ENCODE data around the gene ECHS1. TPM values are rescaled to one million over a fixed set of nuclear protein-coding genes. Genes with fewer than 3 reads are reported as not detected.

Gene ECHS1
- total and polyA plus RNA-seq, 2 donors (not counting 1 experiment from before 2014, with no cell fraction given), result 19.3 to 29.5 TPM

DNA sequence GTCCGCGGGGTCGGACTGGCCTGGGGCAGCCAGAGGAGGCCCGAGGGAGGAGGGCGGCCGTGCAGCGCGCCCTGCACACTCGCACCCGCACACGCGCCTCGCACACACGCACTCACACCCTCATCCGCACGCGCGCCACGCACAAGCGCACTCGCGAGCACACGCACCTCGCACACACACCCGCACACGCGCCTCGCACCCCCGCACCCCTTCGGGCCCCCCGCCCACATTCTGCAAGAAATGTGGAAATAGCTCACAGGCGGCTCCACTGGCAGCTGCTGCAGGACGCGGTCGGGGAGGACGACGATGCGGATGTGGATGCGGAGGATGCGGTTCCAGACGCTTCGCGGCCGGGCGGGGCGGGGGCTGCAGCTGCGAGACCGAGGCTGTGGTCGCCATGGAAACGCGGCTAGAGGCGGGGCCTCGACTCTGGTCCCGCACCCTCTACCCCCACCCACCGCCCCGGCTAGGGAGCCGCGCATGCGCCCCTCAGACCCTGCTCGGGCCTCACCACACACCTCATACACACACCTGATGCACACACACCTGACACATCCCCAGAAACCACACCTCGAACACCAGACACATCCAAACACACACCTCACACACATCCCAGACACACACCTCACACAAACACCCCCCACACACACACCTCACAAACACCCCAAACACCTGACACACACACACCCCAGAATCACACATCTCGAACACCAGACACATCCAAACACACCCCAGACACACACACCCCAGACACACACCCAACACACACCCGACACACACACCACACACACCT lies 36.4 kb downstream of the ECHS1 start, which contains the start of gene CALY:
CALY (minus strand) TSS at position 320 of the 793 bp plus-strand sequence. CDS start 7,907 bp downstream, outside the sequence.
- CTCF ChIA-PET, result no interaction called here
- Histone ChIP-seq H4K20me1 (ENCODE audit: control insufficient read depth, insufficient read depth, low read length, poor library complexity, severe bottlenecking) (no peaks in the 10 kb centered on the region), H3K4me2 (replicated peaks; ENCODE audit: low read depth, low read length, poor library complexity, severe bottlenecking) (peak within 1 kb of the TSS; percentile 98), H3K27ac (ENCODE audit: low read length in 2 of 2) (no peak within 1 kb of the TSS), H2AFZ (ENCODE audit: insufficient read depth, low read depth, low read length, poor library complexity, severe bottlenecking) (peak within 1 kb of the TSS; percentile 55), H3K27me3 (replicated peaks in 1 of 4; ENCODE audit: control extremely low read depth in 1 of 4, control insufficient read depth in 3 of 4, insufficient read depth in 4 of 4, low read length in 3 of 4) (peaks cover 0 to 60% (median 37%) of the 10 kb centered on the region in 4 experiments), H3K9ac (ENCODE audit: low read length) (peak within 1 kb of the TSS; percentile 65), H3K9me3 (ENCODE audit: control extremely low read depth in 1 of 3, control insufficient read depth in 2 of 3, insufficient read depth in 1 of 3, low read length in 2 of 3) (peaks cover 0 to 26% (median 0%) of the 10 kb centered on the region in 3 donors), H3K79me2 (ENCODE audit: control insufficient read depth, insufficient read depth, low read length) (no peaks in the 10 kb centered on the region), H3K4me1 (ENCODE audit: control insufficient read depth in 2 of 2, insufficient read depth in 2 of 2, low read length in 2 of 2) (peaks cover 35 to 44% of the 10 kb centered on the region in 2 donors), H3K36me3 (replicated peaks in 1 of 2; ENCODE audit: control extremely low read depth in 1 of 2, control insufficient read depth in 1 of 2, extremely low read depth in 1 of 2, insufficient read depth in 2 of 2, low read length in 1 of 2) (no peaks in the 10 kb centered on the region), H3K4me3 (ENCODE audit: control extremely low read depth in 1 of 5, extremely low read depth in 1 of 5, insufficient read depth in 1 of 5, low read depth in 2 of 5, low read length in 4 of 5) (peak within 1 kb of the TSS in 4 of 5 experiments; percentile 40 to 51 (median 46))
- peaks cover 10% of the 10 kb centered on the region for H3K4me1 Mint-ChIP-seq
- H3K4me3 Mint-ChIP-seq, result peak within 1 kb of the TSS; percentile 93
- H3K27ac Mint-ChIP-seq, result peak within 1 kb of the TSS; percentile 70
- ATAC-seq (ENCODE audit: low read depth) (peak; percentile 34), DNase-seq (peak; percentile 81)
- peaks cover 18% of the 10 kb centered on the region for H3K27me3 Mint-ChIP-seq
- POLR2A ChIA-PET, result interaction anchor here (0.8 kb wide), 1 partner anchor 733 kb away, joined by 3 read pairs; no protein-coding TSS in a partner anchor
- intact Hi-C loops (cut with micrococcal nuclease), result no loop called here
- TF ChIP-seq EZH2 (IDR thresholded peaks at IDR 0.05; ENCODE audit: borderline replicate concordance, insufficient read depth, low read depth, low read length, poor library complexity, severe bottlenecking), result peak; percentile 47
- TF ChIP-seq, protein P1, sequence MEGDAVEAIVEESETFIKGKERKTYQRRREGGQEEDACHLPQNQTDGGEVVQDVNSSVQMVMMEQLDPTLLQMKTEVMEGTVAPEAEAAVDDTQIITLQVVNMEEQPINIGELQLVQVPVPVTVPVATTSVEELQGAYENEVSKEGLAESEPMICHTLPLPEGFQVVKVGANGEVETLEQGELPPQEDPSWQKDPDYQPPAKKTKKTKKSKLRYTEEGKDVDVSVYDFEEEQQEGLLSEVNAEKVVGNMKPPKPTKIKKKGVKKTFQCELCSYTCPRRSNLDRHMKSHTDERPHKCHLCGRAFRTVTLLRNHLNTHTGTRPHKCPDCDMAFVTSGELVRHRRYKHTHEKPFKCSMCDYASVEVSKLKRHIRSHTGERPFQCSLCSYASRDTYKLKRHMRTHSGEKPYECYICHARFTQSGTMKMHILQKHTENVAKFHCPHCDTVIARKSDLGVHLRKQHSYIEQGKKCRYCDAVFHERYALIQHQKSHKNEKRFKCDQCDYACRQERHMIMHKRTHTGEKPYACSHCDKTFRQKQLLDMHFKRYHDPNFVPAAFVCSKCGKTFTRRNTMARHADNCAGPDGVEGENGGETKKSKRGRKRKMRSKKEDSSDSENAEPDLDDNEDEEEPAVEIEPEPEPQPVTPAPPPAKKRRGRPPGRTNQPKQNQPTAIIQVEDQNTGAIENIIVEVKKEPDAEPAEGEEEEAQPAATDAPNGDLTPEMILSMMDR (IDR thresholded peaks at IDR 0.05), result no peak
- H3K9me3 Mint-ChIP-seq (ENCODE audit: insufficient read depth), result no peaks in the 10 kb centered on the region
- 19% methylated on average over 61 of the region's 63 CpGs for WGBS (ENCODE audit: insufficient coverage)

DNA sequence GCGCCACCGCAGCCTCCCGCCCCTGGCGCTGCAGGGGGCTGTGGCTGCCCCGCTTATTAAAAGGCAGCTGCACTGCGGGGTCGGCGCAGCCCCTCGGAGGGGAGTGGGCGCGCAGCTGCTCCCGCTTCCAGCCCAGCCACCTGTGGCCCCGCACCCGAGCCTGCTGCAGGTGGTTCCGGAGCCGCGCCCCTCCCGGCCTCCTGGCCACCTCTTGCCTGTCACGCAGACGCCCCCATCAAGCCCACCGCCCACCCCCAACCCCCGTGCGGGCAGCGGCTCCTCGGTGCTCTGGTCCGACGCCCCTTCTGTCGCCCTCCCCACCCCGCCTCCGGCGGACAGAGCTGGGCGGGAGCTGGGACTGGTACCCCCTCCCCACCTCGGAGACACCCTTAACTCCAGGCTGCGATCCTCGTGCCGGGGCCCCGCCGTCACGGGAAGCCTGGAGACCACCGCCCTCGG lies 37.0 kb downstream of the ECHS1 start:
- H3K36me3 ChIP-seq (replicated peaks in 1 of 2; ENCODE audit: control extremely low read depth in 1 of 2, control insufficient read depth in 1 of 2, extremely low read depth in 1 of 2, insufficient read depth in 2 of 2, low read length in 1 of 2), result no peaks in the 10 kb centered on the region
- H3K4me1 ChIP-seq (ENCODE audit: control insufficient read depth in 2 of 2, insufficient read depth in 2 of 2, low read length in 2 of 2), result peaks cover 35 to 44% of the 10 kb centered on the region in 2 donors
- peak overlapping the region; percentile 65 for H3K9ac ChIP-seq (ENCODE audit: low read length)
- ChIA-PET CTCF (no interaction called here), POLR2A (interaction anchor here (0.8 to 1.2 kb wide), 2 partner anchors 44 to 732 kb away, joined by 3 read pairs; no protein-coding TSS in a partner anchor)
- peaks cover 0 to 26% (median 0%) of the 10 kb centered on the region in 3 donors for H3K9me3 ChIP-seq (ENCODE audit: control extremely low read depth in 1 of 3, control insufficient read depth in 2 of 3, insufficient read depth in 1 of 3, low read length in 2 of 3)
- Mint-ChIP-seq H3K4me1 (peaks cover 10% of the 10 kb centered on the region), H3K27me3 (peaks cover 13% of the 10 kb centered on the region), H3K4me3 (no peak overlapping the region), H3K27ac (no peak overlapping the region), H3K9me3 (ENCODE audit: insufficient read depth) (no peaks in the 10 kb centered on the region)
- no peaks in the 10 kb centered on the region for H4K20me1 ChIP-seq (ENCODE audit: control insufficient read depth, insufficient read depth, low read length, poor library complexity, severe bottlenecking)
- no peak for TF ChIP-seq EZH2 (IDR thresholded peaks at IDR 0.05; ENCODE audit: borderline replicate concordance, insufficient read depth, low read depth, low read length, poor library complexity, severe bottlenecking)
- TF ChIP-seq, protein P1 (IDR thresholded peaks at IDR 0.05), result no peak
- peak overlapping the region; percentile 55 for H2AFZ ChIP-seq (ENCODE audit: insufficient read depth, low read depth, low read length, poor library complexity, severe bottlenecking)
- 7% methylated on average over 39 of the region's 41 CpGs for WGBS (ENCODE audit: insufficient coverage)
- DNase-seq (no peak), ATAC-seq (ENCODE audit: low read depth) (no peak)
- no peaks in the 10 kb centered on the region for H3K79me2 ChIP-seq (ENCODE audit: control insufficient read depth, insufficient read depth, low read length)
- intact Hi-C loops (cut with micrococcal nuclease), result no loop called here
- H3K27ac ChIP-seq (ENCODE audit: low read length in 2 of 2), result no peak overlapping the region
- H3K27me3 ChIP-seq (replicated peaks in 1 of 4; ENCODE audit: control extremely low read depth in 1 of 4, control insufficient read depth in 3 of 4, insufficient read depth in 4 of 4, low read length in 3 of 4), result peaks cover 0 to 57% (median 36%) of the 10 kb centered on the region in 4 experiments
- H3K4me2 ChIP-seq (replicated peaks; ENCODE audit: low read depth, low read length, poor library complexity, severe bottlenecking), result peak overlapping the region; percentile 98
- peak overlapping the region in 4 of 5 experiments; percentile 40 to 51 (median 46) for H3K4me3 ChIP-seq (ENCODE audit: control extremely low read depth in 1 of 5, extremely low read depth in 1 of 5, insufficient read depth in 1 of 5, low read depth in 2 of 5, low read length in 4 of 5)

Measured in B cell (primary cell).